Epidermal melanocyte (primary cell): ENCODE measurements around the gene PLA2G2A.

Source experiments
- DNase-seq: peaks from one replicate; pipeline ENCODE4 v3.0.0; 2011; ENCODE audit warnings: low spot score; ENCODE audit not compliant: insufficient read length

The PLA2G2A gene

DNA sequence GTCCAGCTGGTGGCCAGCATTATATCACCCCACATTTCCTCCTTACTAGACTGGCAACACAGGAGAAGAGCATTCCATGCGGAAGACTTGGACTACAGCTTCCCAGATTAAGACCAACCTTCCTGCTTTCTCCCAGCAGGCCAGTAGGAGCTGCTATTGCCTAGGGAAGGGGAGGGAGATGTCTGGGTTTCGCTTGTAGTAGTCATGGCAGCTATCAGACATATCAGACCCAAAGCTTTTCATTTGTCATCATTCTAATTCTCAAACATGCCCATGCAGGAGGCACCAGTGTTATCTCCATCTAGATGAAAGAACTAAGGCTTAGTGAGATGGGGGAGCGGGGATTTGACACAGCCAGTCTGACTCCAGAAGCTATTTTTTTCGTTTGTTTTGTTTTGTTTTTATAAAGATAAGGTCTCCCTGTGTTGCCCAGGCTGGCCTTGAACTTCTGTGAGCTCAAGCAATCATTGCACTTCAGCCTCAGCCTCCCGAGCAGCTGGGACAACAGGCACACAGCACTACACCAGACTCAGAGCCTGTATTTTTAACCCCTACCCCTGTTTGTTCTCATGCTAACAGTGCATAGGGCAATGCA is 4.5 kb downstream of the PLA2G2A start:
- DNase-seq = peak; percentile 70

DNA sequence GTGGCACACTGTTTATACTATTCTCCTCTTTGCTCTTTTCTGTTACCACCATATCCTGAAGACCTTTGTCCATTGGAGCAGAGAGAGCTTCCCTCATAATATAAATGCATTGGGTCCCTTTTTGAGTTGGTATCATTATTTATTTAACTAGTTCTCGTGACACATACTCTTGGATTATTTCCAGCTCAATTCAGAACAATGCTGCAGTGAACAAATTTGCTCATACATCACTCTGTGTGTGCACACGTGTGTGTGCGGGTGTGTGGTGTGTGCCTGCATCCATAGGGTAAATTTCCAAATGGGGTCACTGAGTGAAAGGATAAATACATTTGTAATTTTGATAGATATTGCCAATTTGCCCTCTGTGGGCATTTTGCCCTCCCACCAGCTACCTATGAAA is 5.8 kb downstream of the PLA2G2A start:
- DNase-seq = no peak

DNA sequence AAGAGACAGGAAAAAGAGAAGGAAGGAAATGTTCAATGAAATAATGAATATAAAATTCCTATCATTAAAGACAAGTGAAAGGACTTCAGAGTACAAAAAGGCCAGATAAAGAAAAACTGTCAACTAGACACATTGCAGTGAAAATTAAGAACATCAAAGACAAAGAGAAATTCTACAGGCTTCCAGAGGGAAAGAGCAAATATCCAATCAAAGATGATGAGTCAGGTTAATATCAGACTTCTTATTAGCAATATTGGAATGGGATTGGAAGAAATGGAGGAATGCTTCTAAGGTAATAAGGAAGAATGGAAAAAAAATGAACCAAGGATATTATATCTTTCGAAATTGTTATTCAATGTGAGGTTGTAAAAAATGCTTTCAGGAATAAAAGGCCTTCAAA is 7.8 kb downstream of the PLA2G2A start:
- DNase-seq = no peak

DNA sequence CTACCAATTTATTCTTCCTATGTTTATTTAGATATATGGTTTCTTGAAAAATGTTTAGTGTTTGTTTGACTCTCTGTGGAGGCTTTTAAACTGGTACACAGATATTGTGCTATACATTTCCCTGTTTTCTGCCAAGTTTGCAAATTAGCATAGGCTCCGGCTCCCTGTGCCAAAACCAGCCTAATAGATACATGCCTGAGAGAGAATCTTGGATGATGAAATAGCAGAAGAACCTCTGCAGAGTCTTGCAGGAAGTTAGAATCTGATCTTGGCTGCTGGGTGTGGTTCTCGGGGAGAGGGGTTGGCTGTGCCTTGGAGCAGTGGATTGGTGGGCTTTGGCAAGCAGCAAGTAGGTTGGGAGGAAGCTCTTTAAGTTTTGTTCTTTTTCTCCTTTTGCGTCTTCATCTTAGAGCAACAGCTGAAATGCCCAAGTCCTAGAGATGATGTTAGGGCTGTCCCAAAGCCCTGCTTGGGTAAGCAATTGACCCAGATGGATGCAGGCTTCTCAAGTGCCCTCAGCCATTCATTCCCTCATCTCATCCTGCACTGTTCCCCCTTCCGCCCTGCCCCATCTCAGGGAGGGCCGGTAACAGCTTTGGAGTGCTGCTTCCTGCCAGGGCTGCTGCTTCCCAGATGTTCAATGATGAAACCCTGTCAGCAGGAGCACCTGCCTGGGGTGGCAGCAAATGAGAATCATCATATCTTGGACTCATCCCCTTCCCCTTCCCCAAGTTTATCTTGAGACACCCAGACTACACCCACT is 9.3 kb downstream of the PLA2G2A start:
- DNase-seq = no peak

DNA sequence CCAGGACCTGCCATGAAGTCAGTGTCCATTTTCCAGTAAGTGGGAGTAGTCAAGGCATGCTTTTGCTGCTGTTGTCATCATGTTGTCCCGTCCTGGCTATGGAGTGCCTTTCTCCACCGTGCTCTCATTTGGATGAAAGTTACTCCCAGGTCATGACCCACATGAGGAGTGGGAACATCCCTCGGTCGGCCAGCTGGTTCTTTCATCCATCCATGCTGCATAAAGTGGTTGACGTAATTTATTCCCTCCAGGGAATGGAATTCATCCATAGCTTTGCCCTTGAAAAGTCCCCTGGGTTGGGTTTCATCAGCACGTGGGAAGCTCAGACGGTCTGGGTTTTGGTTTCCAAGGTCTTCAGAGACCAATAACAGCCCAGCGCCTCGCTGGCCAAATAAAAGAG is 11.6 kb downstream of the PLA2G2A start:
- no peak for DNase-seq

DNA sequence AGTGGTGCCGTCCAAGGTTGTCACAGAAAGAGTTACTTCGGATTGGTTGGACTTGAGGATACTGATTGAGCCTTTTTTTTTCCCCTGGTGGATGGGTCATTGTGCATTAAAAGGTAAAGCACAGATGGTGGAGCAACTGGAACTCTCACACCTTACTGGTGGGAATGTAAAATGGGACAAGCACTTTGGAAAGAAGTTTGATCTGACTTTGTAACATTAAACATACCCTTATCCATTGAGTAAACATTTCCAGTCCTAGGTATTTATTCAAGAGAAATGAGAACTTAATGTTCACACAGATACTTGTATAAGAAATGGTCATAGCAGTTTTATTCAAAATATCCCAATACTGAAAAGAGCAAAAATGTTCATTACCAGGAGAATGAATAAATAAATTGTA is 14.9 kb downstream of the PLA2G2A start:
- DNase-seq = no peak

DNA sequence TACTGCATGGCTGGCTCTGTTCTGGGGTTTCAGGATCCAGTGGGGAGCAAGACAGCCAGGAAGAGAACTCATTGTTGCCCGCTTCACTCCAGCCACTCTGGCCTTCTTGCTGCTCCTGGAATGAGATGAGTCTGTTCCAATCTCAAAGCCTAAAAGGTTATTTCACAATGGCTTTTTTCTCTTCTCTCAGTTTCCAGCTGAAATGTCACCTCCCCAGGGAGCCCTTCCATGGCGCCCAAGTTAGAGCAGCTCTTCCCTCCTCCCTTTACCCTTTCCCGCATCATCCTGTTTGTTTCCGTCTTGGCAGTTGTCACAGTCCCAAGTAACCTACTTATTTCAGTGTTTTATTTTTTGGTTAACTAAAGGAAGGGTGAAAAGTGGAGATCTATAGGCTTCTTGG is 15.8 kb downstream of the PLA2G2A start:
- no peak for DNase-seq

DNA sequence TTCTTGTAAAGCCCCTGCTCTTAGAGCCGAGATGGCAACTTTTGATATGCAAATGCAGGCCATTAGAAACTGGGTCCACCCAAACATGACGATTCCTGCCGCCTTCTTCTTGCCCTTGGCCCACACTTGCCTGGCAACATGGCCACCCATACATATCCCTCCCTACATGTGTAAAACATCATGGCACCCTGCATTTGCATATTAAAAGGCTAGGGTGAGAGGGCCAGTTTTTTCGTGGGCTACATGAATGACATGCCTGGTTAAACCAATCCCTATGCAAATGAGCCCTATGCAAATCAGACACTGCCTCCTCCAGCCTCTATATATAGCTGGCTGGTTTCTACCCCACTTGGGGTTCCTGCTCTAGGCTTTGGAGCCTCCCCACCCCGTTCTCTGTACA is 18.8 kb downstream of the PLA2G2A start:
- DNase-seq = no peak

DNA sequence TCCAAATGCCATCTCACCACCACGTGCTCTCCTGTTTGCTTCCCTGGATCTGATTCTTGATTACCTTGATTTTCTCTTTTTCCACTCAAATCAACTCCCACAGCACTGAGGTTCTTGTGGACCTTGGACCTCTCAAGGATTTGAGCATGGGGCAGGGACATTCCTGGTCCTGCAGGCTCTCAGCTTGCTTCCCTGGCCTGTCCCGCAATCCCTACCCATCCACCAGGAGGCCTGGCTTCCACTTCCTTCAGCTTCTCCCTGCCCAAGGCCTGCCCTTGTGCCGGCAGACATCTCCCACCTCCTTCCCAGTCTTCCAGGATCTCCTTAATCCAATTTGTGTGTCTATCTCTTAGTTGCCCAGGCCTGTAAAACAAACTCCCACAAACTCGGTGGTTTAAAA is 21.6 kb downstream of the PLA2G2A start:
- no peak for DNase-seq

DNA sequence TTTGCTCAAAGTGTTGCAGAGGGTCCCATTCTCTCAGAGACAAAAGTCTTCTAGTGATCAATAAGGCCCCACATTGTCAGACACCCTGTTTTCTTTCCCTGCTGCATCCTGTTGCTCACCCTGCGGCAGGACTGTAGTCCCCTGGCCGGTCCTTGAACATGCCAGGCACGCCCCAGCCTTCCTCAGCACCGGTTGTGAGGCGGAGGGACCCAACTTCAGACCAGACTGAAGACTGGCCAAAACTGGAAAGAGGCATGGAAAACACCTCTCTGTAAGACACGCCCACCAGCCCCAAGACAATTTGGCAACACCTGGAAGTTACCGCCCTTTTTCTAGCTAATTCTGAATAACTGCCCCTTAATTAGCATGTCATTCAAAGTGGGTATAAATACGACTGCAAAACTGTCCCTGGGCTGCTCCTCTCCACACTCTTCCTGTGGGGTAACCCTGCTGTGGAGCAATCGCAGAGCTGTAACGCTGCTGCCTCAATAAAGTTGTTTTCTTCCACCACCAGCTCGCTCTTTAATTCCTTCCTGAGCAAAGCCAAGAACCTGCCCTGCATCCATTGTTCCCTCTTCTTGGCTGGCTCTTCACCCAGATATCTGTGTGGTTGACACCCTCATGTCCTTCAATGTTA is 23.8 kb downstream of the PLA2G2A start:
- DNase-seq = no peak

DNA sequence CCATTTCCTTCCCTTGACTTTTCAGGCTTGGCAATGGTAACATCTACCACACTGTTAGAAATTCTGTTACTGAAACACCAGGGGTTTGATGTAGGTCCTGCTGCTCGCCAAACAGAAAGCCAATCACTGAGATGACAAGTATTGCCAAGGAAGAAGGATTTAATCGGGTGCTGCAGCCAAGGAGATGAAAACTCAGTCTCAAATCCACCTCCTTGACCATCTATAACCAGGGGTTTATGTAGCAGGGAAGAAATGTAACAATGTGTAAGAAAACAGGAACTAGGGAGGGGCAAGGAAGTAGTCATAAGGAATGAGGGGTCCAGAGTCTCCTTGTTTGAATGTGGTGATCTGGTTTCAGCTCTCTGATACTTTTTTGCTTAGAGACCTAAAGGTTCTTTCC is 25.4 kb downstream of the PLA2G2A start:
- no peak for DNase-seq

DNA sequence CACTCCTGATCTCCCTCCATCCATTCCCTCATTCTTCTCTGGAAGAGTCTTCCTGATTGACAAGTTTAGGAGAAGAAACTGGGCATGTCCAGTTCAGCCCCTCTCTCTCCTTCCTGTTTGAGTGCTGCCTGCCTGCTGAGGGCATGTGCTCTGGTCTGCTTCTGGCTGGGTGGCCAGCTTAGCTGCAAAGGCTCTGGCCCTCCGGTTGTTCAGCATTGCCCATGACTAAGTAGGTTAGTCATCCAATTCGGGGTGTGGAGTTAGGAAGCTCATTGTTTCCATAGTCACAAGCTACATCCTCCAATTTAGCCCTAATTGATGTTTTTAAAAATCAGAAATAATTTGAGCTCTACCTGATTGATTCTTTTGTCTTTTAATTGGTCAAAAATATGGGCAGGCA is 30.4 kb downstream of the PLA2G2A start:
- DNase-seq = no peak

DNA sequence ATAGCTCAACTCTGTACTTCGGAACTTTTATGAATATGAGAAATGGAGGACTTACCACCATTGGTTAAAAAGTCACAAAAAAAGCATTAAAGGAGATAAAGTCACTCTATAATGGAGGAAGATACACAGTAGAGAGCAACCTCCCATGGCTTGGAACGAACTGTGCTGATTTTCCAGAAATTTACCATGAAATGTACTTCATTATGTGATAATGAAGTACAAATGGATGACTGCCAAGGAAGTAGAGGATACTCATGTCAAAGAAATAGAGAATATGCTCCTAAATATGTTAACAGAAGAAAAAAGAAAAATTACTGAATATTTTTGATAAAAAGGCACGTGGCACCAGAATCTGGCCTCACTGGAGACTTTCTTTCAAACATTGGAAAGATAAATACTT is 32.4 kb downstream of the PLA2G2A start:
- no peak for DNase-seq

DNA sequence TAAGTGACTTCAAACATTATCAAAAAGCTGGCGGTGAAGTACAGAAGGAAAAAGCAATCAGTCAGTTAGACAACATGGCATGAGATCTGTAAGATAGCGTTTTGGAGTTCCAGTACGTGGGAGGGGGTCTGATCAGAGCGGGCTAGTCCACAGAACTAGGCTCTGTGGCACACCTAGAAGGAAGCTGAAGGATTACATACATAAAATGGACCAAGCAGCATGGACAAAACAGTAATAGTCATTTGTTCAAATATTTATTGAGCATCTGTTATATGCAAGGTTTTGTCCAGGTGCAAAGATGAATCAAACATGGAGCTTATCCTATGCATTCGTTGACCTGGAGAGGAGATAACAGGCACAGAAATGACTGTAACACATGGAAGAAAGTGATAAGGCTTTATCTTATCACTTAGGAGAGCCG is 33.1 kb downstream of the PLA2G2A start:
- DNase-seq = no peak

DNA sequence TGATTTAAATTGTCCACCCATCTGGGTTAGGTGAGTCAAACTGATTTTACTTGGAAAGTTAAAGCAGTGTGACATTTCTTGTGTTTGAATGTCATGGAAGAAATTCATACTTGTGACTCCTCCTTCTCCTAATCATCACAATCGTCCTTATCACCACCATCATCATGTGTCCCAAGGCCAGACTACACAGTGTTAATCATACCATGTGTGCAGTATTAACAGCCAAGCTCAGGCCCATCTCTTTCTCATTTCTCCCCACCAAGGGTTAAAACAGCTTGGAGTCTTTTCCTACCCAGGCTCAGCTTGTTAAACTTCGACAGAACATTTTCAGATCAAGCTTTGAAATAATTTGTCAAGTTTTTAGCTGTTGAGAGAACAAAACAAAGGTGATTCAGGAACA is 33.5 kb downstream of the PLA2G2A start:
- no peak for DNase-seq

DNA sequence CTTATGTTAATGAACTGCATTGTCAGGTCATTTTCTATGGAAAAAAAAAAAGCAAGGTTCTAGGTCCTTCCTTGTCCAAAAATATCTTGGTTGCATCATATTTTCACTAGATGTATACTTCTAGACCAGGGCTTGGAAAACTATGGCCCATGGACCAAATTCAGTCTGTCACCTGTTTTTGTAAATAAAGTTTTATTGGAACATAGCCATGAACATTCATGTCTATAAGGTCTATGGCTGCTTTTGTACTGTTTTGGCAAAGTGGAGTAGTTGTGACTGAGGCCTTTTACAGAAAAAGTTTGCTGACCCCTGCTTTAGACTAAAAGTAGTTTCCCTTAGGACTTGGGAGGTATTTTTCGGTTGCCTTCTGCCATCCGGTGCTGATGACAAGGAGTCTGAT is 36.8 kb downstream of the PLA2G2A start:
- DNase-seq = no peak

DNA sequence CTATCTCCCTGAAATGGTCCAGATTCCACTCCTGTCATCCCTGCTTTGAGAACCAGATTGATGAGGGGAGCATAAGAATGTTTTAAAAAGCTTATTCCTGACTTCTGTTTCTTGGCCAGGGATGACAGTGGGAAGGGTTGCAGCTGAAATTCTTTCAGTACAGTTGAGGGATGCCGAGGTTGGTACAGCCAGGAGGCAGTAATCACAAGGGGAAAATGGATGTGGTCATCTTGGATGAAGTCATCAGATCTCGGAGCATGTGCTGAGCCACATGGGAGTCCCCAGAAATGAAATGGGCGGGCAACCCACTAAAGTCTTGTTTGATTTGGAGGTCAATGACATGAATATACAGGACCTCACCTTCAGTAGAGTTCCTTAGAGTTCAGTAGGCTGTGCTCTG is 37.3 kb downstream of the PLA2G2A start:
- DNase-seq = no peak

DNA sequence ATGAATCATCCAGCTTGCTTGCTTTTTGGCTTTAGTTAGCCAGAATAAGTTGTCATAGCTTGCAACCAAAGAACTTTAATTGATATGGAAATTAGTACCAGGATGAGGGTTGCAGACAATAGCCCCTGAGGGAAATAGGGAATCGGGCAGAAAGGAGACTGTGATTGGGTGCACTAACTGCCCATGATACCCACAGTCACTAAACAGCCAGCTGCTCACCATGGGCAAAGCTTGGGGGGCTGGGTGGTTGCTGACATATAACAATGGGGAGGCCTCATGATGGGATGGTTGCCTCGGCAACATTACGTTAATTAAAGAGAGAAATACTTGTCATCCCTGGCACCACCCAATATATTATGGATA is 38.2 kb downstream of the PLA2G2A start:
- no peak for DNase-seq

DNA sequence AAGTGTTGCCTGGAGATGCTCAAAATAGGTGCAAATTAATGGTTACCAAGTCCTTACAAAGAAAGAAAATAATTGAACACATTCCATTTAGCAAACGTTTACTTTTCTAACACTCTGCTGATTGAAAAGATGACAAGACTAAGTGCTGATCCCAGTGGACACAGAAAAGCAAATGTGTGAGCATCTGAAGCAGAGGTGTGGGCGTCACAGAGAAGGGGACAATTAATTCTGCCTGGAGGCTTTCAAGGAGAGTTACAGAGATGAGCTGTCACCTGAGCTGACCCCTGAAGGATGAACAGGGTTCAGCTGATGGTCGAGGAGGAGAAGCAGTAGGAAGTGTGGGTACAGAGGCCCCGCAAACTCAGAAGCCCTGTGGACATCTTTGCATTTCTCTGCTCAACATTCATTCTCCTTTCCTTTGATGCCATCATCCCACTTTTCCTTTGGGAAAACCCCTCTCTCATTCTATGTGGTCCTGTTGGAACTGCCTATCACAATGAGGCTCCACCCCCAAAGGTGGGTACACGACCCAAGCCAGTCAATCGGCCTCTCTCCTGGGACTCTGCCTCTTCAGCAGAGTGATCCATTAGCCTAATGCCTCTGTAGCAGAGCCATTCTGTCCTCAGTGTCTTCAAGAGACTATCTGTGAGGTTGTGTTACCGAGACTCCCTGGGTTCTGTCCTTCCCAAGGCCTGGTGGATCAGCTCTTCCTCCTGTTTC is 38.8 kb downstream of the PLA2G2A start:
- no peak for DNase-seq

DNA sequence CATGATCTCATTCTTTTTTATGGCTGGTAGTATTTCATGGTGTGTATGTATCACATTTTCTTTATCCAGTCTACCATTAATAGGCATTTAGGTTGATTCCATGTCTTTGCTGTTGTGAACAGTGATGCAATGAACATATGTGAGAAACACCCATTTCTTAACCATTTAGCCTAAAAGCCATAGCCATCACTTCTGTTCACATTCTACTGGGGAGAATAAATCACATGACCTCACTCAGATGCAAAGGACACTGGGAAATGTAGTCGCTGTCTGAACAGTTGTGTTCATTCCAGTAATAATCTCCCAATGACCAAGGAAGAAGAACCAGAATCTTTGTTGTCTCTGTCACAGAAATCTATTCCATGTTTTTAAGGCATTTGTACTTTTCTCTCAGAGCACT is 40.9 kb downstream of the PLA2G2A start:
- DNase-seq = no peak

DNA sequence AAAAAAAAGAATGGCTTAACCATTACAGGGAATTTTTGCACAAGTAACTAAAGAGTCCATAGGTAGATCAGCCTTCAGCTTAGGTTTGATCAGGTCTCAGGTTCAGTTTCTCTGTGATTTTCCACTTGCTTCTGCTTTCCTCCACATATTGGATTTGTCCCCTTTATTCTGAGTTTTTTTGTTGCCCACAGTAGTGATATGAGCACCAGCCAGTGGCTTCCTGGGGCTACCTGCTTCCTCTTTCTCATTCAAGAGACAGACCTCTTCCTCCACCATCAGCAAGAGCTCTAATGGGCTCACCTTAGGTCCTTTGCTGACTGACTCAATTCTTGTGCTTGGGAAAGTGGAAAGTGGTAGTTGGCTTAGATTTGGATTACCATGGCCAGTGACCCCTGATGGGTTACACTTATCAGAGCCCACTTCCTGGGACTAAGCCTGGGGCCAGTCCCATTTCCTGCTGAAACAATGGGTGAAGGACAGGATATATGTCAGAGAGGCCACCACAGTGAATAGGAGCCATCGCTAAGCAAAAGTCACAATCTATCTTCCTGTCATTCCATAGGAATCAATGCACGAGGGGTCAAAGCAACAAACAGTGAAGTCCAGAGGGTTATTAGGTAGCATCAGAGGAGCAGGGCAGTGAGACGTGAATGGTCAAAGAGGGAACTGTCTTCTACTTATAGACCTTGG is 43.2 kb downstream of the PLA2G2A start:
- no peak for DNase-seq

DNA sequence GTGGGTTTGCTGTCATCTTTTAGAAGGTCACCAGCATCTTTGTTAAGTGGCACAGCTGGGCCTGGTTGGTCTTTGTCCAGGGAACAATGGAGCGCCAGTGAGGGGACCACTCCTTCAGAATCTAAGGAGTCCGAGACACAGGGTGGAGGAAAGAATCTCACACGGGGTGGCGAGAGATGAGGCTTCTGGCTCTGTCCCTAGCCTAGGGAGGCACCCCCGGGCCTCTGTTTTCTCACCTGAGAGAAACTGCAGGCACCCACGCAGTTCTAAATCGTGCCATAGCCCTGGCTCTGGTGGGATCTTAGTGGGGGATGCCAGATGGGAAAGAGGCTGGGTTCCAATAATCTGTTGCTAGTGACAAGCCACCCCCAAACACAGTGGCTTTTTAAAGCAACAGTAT is 45.1 kb downstream of the PLA2G2A start:
- no peak for DNase-seq
